ENCODE data around the gene CDKN2AIP. TPM values are rescaled to one million over a fixed set of nuclear protein-coding genes. Genes with fewer than 3 reads are reported as not detected.

Gene CDKN2AIP
- total and polyA plus RNA-seq, 2 of the 4 experiments (the other 2 are of a cell fraction) = 11.0 to 16.8 TPM

- Histone ChIP-seq H2BK120ac (ENCODE audit: low read depth, low read length) (no peak overlapping the region), H3K9ac (ENCODE audit: low read depth, low read length) (no peak overlapping the region), H3K23ac (ENCODE audit: low read depth, low read length) (no peak overlapping the region), H3K4me2 (ENCODE audit: low read depth, low read length) (no peak overlapping the region), H2AK5ac (ENCODE audit: low read depth, low read length) (no peak overlapping the region), H3K56ac (ENCODE audit: extremely low read depth, insufficient read depth, low read length) (no peak overlapping the region), H2BK5ac (ENCODE audit: low read depth, low read length, poor library complexity, severe bottlenecking) (no peak overlapping the region), H4K20me1 (ENCODE audit: insufficient read depth, low read length) (no peaks in the 10 kb centered on the region), H3K4me3 (ENCODE audit: insufficient read depth, low read depth, low read length) (no peak overlapping the region), H3K79me1 (ENCODE audit: low read depth in 1 of 2, low read length in 2 of 2) (no peaks in the 10 kb centered on the region), H3K14ac (replicated peaks; ENCODE audit: low read depth, low read length) (no peak overlapping the region), H3K27me3 (ENCODE audit: control insufficient read depth, insufficient read depth, low read length) (no peaks in the 10 kb centered on the region), H2BK20ac (ENCODE audit: low read depth, low read length) (no peak overlapping the region), H3K36me3 (ENCODE audit: control insufficient read depth, insufficient read depth, low read length) (no peaks in the 10 kb centered on the region), H3K4me1 (ENCODE audit: control insufficient read depth, insufficient read depth, low read length) (no peaks in the 10 kb centered on the region; the same call in 1 of the 2 replicates), H3K18ac (ENCODE audit: low read depth, low read length) (no peak overlapping the region), H3K9me1 (ENCODE audit: insufficient read depth, low read length) (no peaks in the 10 kb centered on the region), H3K27ac (ENCODE audit: insufficient read depth, low read length) (no peak overlapping the region), H4K91ac (ENCODE audit: insufficient read depth, low read depth, low read length) (no peak overlapping the region), H3K9me3 (ENCODE audit: control insufficient read depth, insufficient read depth, low read length) (no peaks in the 10 kb centered on the region; the same call in 1 of the 2 replicates), H4K5ac (ENCODE audit: low read depth, low read length) (no peak overlapping the region), H2BK15ac (ENCODE audit: low read depth, low read length) (no peak overlapping the region), H3K4ac (ENCODE audit: low read depth, low read length) (no peak overlapping the region), H4K8ac (ENCODE audit: low read depth in 2 of 2, low read length in 2 of 2) (no peak overlapping the region), H2AFZ (replicated peaks; ENCODE audit: low read length, poor library complexity) (no peak overlapping the region), H2AK9ac (replicated peaks; ENCODE audit: low read depth, low read length, poor library complexity) (no peak overlapping the region)
- dilution Hi-C loops (cut with HindIII; ENCODE audit: low sequenced_read_pairs, unreplicated experiment) (no loop called here), in situ Hi-C loops (cut with MboI; ENCODE audit: low sequenced_read_pairs) (no loop called here), intact Hi-C loops (cut with micrococcal nuclease) (no loop called here)
- ChIA-PET CTCF (no interaction called here), POLR2A (ENCODE audit: unreplicated experiment) (no interaction called here)
- ATAC-seq (ENCODE audit: low read depth) (no peak), DNase-seq (no peak)
- TF ChIP-seq, protein P1, sequence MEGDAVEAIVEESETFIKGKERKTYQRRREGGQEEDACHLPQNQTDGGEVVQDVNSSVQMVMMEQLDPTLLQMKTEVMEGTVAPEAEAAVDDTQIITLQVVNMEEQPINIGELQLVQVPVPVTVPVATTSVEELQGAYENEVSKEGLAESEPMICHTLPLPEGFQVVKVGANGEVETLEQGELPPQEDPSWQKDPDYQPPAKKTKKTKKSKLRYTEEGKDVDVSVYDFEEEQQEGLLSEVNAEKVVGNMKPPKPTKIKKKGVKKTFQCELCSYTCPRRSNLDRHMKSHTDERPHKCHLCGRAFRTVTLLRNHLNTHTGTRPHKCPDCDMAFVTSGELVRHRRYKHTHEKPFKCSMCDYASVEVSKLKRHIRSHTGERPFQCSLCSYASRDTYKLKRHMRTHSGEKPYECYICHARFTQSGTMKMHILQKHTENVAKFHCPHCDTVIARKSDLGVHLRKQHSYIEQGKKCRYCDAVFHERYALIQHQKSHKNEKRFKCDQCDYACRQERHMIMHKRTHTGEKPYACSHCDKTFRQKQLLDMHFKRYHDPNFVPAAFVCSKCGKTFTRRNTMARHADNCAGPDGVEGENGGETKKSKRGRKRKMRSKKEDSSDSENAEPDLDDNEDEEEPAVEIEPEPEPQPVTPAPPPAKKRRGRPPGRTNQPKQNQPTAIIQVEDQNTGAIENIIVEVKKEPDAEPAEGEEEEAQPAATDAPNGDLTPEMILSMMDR (conservative IDR thresholded peaks at IDR 0.05; ENCODE audit: low read depth, low read length) = no peak
- TF ChIP-seq, protein P2, sequence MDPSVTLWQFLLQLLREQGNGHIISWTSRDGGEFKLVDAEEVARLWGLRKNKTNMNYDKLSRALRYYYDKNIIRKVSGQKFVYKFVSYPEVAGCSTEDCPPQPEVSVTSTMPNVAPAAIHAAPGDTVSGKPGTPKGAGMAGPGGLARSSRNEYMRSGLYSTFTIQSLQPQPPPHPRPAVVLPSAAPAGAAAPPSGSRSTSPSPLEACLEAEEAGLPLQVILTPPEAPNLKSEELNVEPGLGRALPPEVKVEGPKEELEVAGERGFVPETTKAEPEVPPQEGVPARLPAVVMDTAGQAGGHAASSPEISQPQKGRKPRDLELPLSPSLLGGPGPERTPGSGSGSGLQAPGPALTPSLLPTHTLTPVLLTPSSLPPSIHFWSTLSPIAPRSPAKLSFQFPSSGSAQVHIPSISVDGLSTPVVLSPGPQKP (IDR thresholded peaks at IDR 0.05; ENCODE audit: borderline replicate concordance, low read depth, low read length) = no peak
- TF ChIP-seq RFX5 (IDR thresholded peaks at IDR 0.05; ENCODE audit: low read depth, low read length) (no peak), SMC3 (IDR thresholded peaks at IDR 0.05; ENCODE audit: low read depth, low read length) (no peak), MXI1 (IDR thresholded peaks at IDR 0.05; ENCODE audit: borderline replicate concordance, low read depth, low read length) (no peak), CEBPB (IDR thresholded peaks at IDR 0.05; ENCODE audit: low read depth, low read length) (no peak)
- no TSS peak for BruUV-seq (replicated peaks)
- WGBS, 2 experiments (ENCODE audit: extremely low coverage in 2 of 2, insufficient read length in 1 of 2) = no CpG with 5 or more reads among the region's 1 CpG
These were observed 7.0 kb upstream of the CDKN2AIP start for GRCh38 chr4:183437452-183437851.

Measured in IMR-90 (cell line).